ENCODE results near the gene PAPOLG. TPM values are rescaled to one million over a fixed set of nuclear protein-coding genes. Genes with fewer than 3 reads are reported as not detected.

Gene PAPOLG
- total and polyA plus RNA-seq, 2 donors (not counting 3 experiments of a cell fraction or from before 2014, with no cell fraction given), result 4.2 to 14.9 TPM

Small RNAs within 50 kb of the gene (small RNA-seq; reads per million reads assigned to genes)
- gene RN7SL632P (ENCODE audit: insufficient read depth, insufficient read length, low read depth, low replicate concordance) (not detected), gene RNU6-612P (ENCODE audit: insufficient read depth, insufficient read length, low read depth, low replicate concordance) (not detected)

Other genes starting within 250 kb of the PAPOLG start
- 0.88 and 0.92 TPM in 2 replicates for gene BCL11A, start 202.6 kb upstream of the PAPOLG start, total RNA-seq
- gene BCL11A, start 202.6 kb upstream of the PAPOLG start, polyA plus RNA-seq, result 0.12 and 0.16 TPM in 2 replicates
- 11.7 and 12.8 TPM in 2 replicates for gene REL, start 125.3 kb downstream of the PAPOLG start, total RNA-seq
- 2.4 and 3.5 TPM in 2 replicates for gene REL, start 125.3 kb downstream of the PAPOLG start, polyA plus RNA-seq